ENCODE results near the gene ERBB2. TPM values are rescaled to one million over a fixed set of nuclear protein-coding genes. Genes with fewer than 3 reads are reported as not detected.

The ERBB2 gene
- total and polyA plus RNA-seq, 2 of the 13 experiments (the other 11 are each of a cell fraction or from before 2014, with no cell fraction given) = 57.7 to 64.1 TPM

GRCh38 chr17:39736319-39737165 is 36.7 kb downstream of the ERBB2 start (continued):
- no peak for TF ChIP-seq HOMEZ (CRISPR knock-in tag; IDR thresholded peaks at IDR 0.05; ENCODE audit: low read depth)
- peak; percentile 92 for TF ChIP-seq HDAC2 (CRISPR knock-in tag; IDR thresholded peaks at IDR 0.05)
- TF ChIP-seq ZBTB4 (CRISPR knock-in tag; IDR thresholded peaks at IDR 0.05; ENCODE audit: borderline replicate concordance) = no peak
- TF ChIP-seq NRL (CRISPR knock-in tag; IDR thresholded peaks at IDR 0.05; ENCODE audit: borderline replicate concordance) = no peak
- no peak for TF ChIP-seq ZBTB37 (CRISPR knock-in tag; IDR thresholded peaks at IDR 0.05)
- TF ChIP-seq HNF4A (CRISPR knock-in tag; IDR thresholded peaks at IDR 0.05) = peak; percentile 78
- TF ChIP-seq ZNF816 (CRISPR knock-in tag; IDR thresholded peaks at IDR 0.05; ENCODE audit: borderline replicate concordance) = no peak
- no peak for TF ChIP-seq ZNF333 (CRISPR knock-in tag; IDR thresholded peaks at IDR 0.05; ENCODE audit: borderline replicate concordance)
- peak; percentile 56; the same call in 1 of the 2 replicates for TF ChIP-seq ZBTB20 (CRISPR knock-in tag; IDR thresholded peaks at IDR 0.05; ENCODE audit: borderline replicate concordance, low read depth)
- TF ChIP-seq ZNF180 (CRISPR knock-in tag; IDR thresholded peaks at IDR 0.05; ENCODE audit: borderline replicate concordance, low read depth) = no peak
- no peak for TF ChIP-seq LRRFIP1 (CRISPR knock-in tag; conservative IDR thresholded peaks at IDR 0.05)
- TF ChIP-seq ELF3 (CRISPR knock-in tag; IDR thresholded peaks at IDR 0.05) = peak; percentile 54
- peak; percentile 87; the same call in 1 of the 2 replicates for TF ChIP-seq THRA (CRISPR knock-in tag; IDR thresholded peaks at IDR 0.05; ENCODE audit: borderline replicate concordance)
- TF ChIP-seq SMAD9 (CRISPR knock-in tag; IDR thresholded peaks at IDR 0.05) = no peak
- no peak for TF ChIP-seq ZFP82 (CRISPR knock-in tag; IDR thresholded peaks at IDR 0.05; ENCODE audit: borderline replicate concordance)
- 0 out of 2 replicates have a peak, but pooled peaks have one; percentile 65 for TF ChIP-seq CHD4 (IDR thresholded peaks at IDR 0.05; ENCODE audit: borderline replicate concordance, low read length)
- TF ChIP-seq CBX2 (IDR thresholded peaks at IDR 0.05; ENCODE audit: low read depth, low read length) = no peak
- TF ChIP-seq CBX2 (CRISPR knock-in tag; IDR thresholded peaks at IDR 0.05; ENCODE audit: low read depth) = no peak
